CD4-positive, CD25-positive, alpha-beta regulatory T cell (primary cell): ENCODE measurements around the gene MTF2. TPM values are rescaled to one million over a fixed set of nuclear protein-coding genes. Genes with fewer than 3 reads are reported as not detected.

Source experiments
- ATAC-seq, 2 donors: fragments of 150-1000 bp; cut with Tn5 transposase; one replicate each; pipeline ENCODE4 v1.10.0; 2021; ENCODE audit warnings: low read depth in 2 of 2, moderate number of reproducible peaks in 2 of 2, moderate library complexity in 1 of 2
- DNase-seq, 3 donors: peaks; one replicate each; pipeline versions ENCODE4 v3.0.0 to v3.0.0-alpha.2; 2012 to 2022; ENCODE audit warnings: mixed read lengths in 1 of 3
- H3K27ac ChIP-seq: one replicate; pipeline ENCODE4 v1.7.0; 2013; ENCODE audit warnings: mild to moderate bottlenecking, low read length; ENCODE audit not compliant: insufficient read depth, poor library complexity, severe bottlenecking
- H3K27me3 ChIP-seq: one replicate; pipeline ENCODE4 v1.7.0; 2013; ENCODE audit warnings: low read length; ENCODE audit not compliant: control insufficient read depth, insufficient read depth
- H3K36me3 ChIP-seq: one replicate; pipeline ENCODE4 v1.7.0; 2013; ENCODE audit warnings: mild to moderate bottlenecking, low read length, moderate library complexity; ENCODE audit not compliant: control insufficient read depth, insufficient read depth
- H3K4me1 ChIP-seq: 2 replicates; pipeline ENCODE4 v1.7.0; 2013; ENCODE audit warnings: mild to moderate bottlenecking, low read length; ENCODE audit not compliant: insufficient read depth, control insufficient read depth, poor library complexity, severe bottlenecking
- H3K4me3 ChIP-seq: one replicate; pipeline ENCODE4 v1.7.0; 2013; ENCODE audit warnings: low read depth, mild to moderate bottlenecking, low read length, moderate library complexity
- H3K9me3 ChIP-seq, 2 experiments: 1 replicate in 1 of 2; 2 replicates in 1 of 2; pipeline ENCODE4 v1.7.0; 2013; ENCODE audit warnings: low read length in 2 of 2, mild to moderate bottlenecking in 1 of 2, moderate library complexity in 1 of 2; ENCODE audit not compliant: control insufficient read depth in 2 of 2
- H3K27ac Mint-ChIP-seq, 3 donors: one replicate each; pipeline ENCODE4 v1.8.0; 2020 to 2022; ENCODE audit warnings: mild to moderate bottlenecking in 3 of 3, mixed read lengths in 3 of 3, moderate library complexity in 2 of 3
- H3K27me3 Mint-ChIP-seq: one replicate; pipeline ENCODE4 v1.8.0; 2022; ENCODE audit warnings: mild to moderate bottlenecking, mixed read lengths
- H3K36me3 Mint-ChIP-seq: one replicate; pipeline ENCODE4 v1.8.0; 2020; ENCODE audit warnings: mixed read lengths
- H3K4me1 Mint-ChIP-seq, 4 donors: one replicate each; pipeline ENCODE4 v1.8.0; 2020 to 2022; ENCODE audit warnings: mixed read lengths in 4 of 4, mild to moderate bottlenecking in 1 of 4
- H3K4me3 Mint-ChIP-seq, 4 donors: one replicate each; pipeline ENCODE4 v1.8.0; 2020 to 2022; ENCODE audit warnings: mild to moderate bottlenecking in 4 of 4, mixed read lengths in 4 of 4, moderate library complexity in 3 of 4
- H3K9me3 Mint-ChIP-seq, 7 donors: one replicate each; pipeline ENCODE4 v1.8.0; 2020 to 2022; ENCODE audit warnings: mixed read lengths in 7 of 7, mild to moderate bottlenecking in 3 of 7, moderate library complexity in 2 of 7
- polyA plus RNA-seq, 4 donors: library from polyadenylated mRNA; unstranded; fragments of 300-500 nt; fragmentation: Illumina TruSeq; gene quantifications; one replicate each; pipeline ENCODE4 v1.2.3, GENCODE V29; 2021
- total RNA-seq: library from RNA; stranded (reverse); gene quantifications from one replicate; pipeline ENCODE4 v1.2.3, GENCODE V29; 2022

Gene MTF2
- total and polyA plus RNA-seq, 5 donors from 2014 or later, result 53.0 to 80.5 (median 77.5) TPM

- H3K36me3 Mint-ChIP-seq, result peaks cover 29% of the 10 kb centered on the region
- Histone ChIP-seq H3K4me1 (peaks cover 43% of the 10 kb centered on the region), H3K4me3 (no peak overlapping the region), H3K9me3 (no peaks in the 10 kb centered on the region), H3K27me3 (no peaks in the 10 kb centered on the region), H3K36me3 (peaks cover 23% of the 10 kb centered on the region), H3K27ac (no peak overlapping the region)
- H3K4me3 Mint-ChIP-seq, result no peak overlapping the region
- H3K27ac Mint-ChIP-seq, result peak overlapping the region in 1 of 3 donors; percentile 56
- H3K4me1 Mint-ChIP-seq, result peaks cover 45 to 81% (median 63%) of the 10 kb centered on the region in 4 donors
- DNase-seq (no peak), ATAC-seq (no peak)
- H3K9me3 Mint-ChIP-seq, result no peaks in the 10 kb centered on the region
- H3K27me3 Mint-ChIP-seq, result no peaks in the 10 kb centered on the region
Observed at GRCh38 chr1:93083979-93084378, 4.9 kb downstream of the MTF2 start.

DNA sequence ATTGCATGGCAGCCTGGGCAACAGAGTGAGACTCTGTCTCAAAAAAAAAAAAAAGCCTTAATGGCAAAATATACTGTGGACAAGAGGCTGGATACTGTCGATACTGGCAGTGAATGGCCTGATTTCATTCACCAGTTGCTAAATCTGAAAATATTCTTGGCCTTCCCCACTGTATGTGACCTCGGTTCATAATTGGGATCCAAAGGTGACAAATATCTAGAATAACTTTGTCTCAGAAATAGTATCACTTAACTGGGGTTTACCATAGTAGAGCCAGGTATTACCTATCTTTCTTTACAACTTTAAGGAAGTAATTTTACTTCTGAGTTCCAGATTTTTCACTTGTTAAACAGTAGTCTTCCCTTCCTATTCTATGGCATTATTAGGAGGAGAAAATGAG is 8.4 kb downstream of the MTF2 start:
- no peak for DNase-seq
- no peaks in the 10 kb centered on the region for H3K9me3 Mint-ChIP-seq
- no peaks in the 10 kb centered on the region for H3K9me3 ChIP-seq
- H3K4me3 Mint-ChIP-seq, result peak overlapping the region in 2 of 4 donors; percentile 11 to 41
- peaks cover 35% of the 10 kb centered on the region for H3K36me3 Mint-ChIP-seq
- peaks cover 41% of the 10 kb centered on the region for H3K4me1 ChIP-seq
- peaks cover 23% of the 10 kb centered on the region for H3K36me3 ChIP-seq
- H3K4me3 ChIP-seq, result no peak overlapping the region
- H3K27ac Mint-ChIP-seq, result peak overlapping the region in 1 of 3 donors; percentile 36
- peaks cover 53 to 80% (median 60%) of the 10 kb centered on the region in 4 donors for H3K4me1 Mint-ChIP-seq
- no peak for ATAC-seq
- no peaks in the 10 kb centered on the region for H3K27me3 Mint-ChIP-seq
- H3K27ac ChIP-seq, result no peak overlapping the region
- no peaks in the 10 kb centered on the region for H3K27me3 ChIP-seq

- no peak overlapping the region for H3K4me3 ChIP-seq
- no peaks in the 10 kb centered on the region for H3K27me3 Mint-ChIP-seq
- peaks cover 23% of the 10 kb centered on the region for H3K4me1 ChIP-seq
- no peaks in the 10 kb centered on the region for H3K27me3 ChIP-seq
- no peaks in the 10 kb centered on the region for H3K36me3 ChIP-seq
- DNase-seq, result no peak
- H3K9me3 ChIP-seq, result no peaks in the 10 kb centered on the region
- H3K27ac Mint-ChIP-seq, result peak overlapping the region; percentile 36 to 49 (median 38)
- H3K4me1 Mint-ChIP-seq, result peaks cover 47 to 84% (median 60%) of the 10 kb centered on the region in 4 donors
- H3K4me3 Mint-ChIP-seq, result peak overlapping the region in 3 of 4 donors; percentile 7 to 59 (median 25)
- no peak for ATAC-seq
- H3K36me3 Mint-ChIP-seq, result peaks cover 23% of the 10 kb centered on the region
- H3K27ac ChIP-seq, result no peak overlapping the region
- H3K9me3 Mint-ChIP-seq, result no peaks in the 10 kb centered on the region
Observed at GRCh38 chr1:93093332-93094006, 14.4 kb downstream of the MTF2 start.

DNA sequence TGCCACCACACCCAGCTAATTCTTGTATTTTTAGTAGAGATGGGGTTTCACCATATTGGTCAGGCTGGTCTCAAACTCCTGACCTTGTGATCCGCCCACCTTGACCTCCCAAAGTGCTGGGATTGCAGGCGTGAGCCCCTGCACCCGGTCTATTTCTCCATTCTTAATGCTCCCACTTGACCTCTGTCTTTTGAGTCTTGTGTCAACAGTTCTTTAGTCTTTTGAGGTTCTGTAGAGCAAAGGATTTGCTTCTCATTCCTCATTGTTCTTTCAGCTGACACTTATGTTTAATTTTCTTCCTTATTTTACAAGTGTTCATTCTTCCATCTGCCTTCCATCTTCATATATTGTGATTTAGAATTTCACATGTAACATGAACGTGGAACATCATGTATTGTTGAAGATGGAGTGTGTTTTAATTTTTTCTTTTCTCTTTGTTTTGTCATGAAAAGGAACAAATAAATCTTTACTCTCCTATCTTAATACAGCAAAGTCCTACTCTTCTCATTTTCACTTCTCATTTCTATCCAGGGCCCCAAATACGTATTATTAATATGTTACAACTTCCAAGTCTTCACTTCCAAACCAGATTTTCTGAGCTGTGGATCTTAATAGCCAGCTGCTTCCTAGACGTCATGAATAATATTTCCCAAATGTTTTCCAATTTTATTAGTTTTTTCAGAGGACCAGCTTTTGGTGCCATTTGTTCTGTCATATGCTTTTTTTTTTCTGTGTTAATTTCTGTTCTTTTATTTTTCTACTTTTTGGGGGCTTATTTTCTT is 16.9 kb downstream of the MTF2 start:
- Mint-ChIP-seq H3K27ac (peak overlapping the region; percentile 10 to 70 (median 34)), H3K4me1 (peaks cover 62 to 89% (median 70%) of the 10 kb centered on the region in 4 donors), H3K27me3 (no peaks in the 10 kb centered on the region), H3K4me3 (peak overlapping the region in 3 of 4 donors; percentile 14 to 34 (median 22)), H3K36me3 (peaks cover 15% of the 10 kb centered on the region), H3K9me3 (peaks cover 0 to 1% (median 0%) of the 10 kb centered on the region in 7 donors)
- H3K4me1 ChIP-seq, result peaks cover 19% of the 10 kb centered on the region
- DNase-seq (no peak), ATAC-seq (no peak)
- H3K9me3 ChIP-seq, result no peaks in the 10 kb centered on the region
- no peaks in the 10 kb centered on the region for H3K27me3 ChIP-seq
- H3K27ac ChIP-seq, result no peak overlapping the region
- no peak overlapping the region for H3K4me3 ChIP-seq
- H3K36me3 ChIP-seq, result no peaks in the 10 kb centered on the region

- H3K4me1 Mint-ChIP-seq, result peaks cover 42 to 57% (median 44%) of the 10 kb centered on the region in 4 donors
- no peak for DNase-seq
Observed at GRCh38 chr1:93102142-93102541, 23.1 kb downstream of the MTF2 start.

DNA sequence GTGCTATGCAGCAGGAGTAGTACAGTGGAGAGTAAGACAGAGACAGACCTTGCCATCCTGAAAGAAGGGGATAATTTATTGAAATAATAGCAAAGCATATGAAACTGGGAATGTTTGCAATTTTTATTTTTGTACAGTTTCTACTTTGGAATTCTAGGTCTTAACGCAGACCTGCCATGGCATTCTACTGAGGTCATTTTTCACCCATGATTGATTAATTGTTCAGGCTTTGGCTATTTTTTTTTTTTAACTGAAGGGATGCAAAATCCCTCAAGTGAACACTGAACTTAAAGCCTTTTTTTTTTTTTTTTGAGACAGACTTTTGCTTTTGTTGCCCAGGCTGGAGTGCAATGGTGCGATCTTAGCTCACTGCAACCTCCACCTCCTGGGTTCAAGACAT is 27.1 kb downstream of the MTF2 start:
- H3K4me1 ChIP-seq, result peaks cover 4% of the 10 kb centered on the region
- peaks cover 32% of the 10 kb centered on the region for H3K36me3 ChIP-seq
- Mint-ChIP-seq H3K4me1 (peaks cover 20 to 43% (median 32%) of the 10 kb centered on the region in 4 donors), H3K36me3 (peaks cover 52% of the 10 kb centered on the region), H3K9me3 (peaks cover 0 to 19% (median 6%) of the 10 kb centered on the region in 7 donors), H3K27me3 (no peaks in the 10 kb centered on the region), H3K27ac (peak overlapping the region in 2 of 3 donors; percentile 25 to 39), H3K4me3 (peak overlapping the region in 1 of 4 donors; percentile 12)
- H3K27ac ChIP-seq, result no peak overlapping the region
- no peaks in the 10 kb centered on the region for H3K27me3 ChIP-seq
- no peak overlapping the region for H3K4me3 ChIP-seq
- no peak for ATAC-seq
- no peak for DNase-seq
- no peaks in the 10 kb centered on the region for H3K9me3 ChIP-seq

More at GRCh38 chr1:93102142-93102541, 23.1 kb downstream of the MTF2 start:
- Histone ChIP-seq H3K27me3 (no peaks in the 10 kb centered on the region), H3K4me3 (no peak overlapping the region), H3K4me1 (peaks cover 4% of the 10 kb centered on the region), H3K27ac (no peak overlapping the region), H3K9me3 (no peaks in the 10 kb centered on the region), H3K36me3 (peaks cover 13% of the 10 kb centered on the region)
- Mint-ChIP-seq H3K36me3 (peaks cover 35% of the 10 kb centered on the region), H3K27ac (peak overlapping the region in 2 of 3 donors; percentile 44 to 84), H3K9me3 (peaks cover 0 to 7% (median under 1%) of the 10 kb centered on the region in 7 donors), H3K27me3 (no peaks in the 10 kb centered on the region), H3K4me3 (no peak overlapping the region)
- no peak for ATAC-seq

DNA sequence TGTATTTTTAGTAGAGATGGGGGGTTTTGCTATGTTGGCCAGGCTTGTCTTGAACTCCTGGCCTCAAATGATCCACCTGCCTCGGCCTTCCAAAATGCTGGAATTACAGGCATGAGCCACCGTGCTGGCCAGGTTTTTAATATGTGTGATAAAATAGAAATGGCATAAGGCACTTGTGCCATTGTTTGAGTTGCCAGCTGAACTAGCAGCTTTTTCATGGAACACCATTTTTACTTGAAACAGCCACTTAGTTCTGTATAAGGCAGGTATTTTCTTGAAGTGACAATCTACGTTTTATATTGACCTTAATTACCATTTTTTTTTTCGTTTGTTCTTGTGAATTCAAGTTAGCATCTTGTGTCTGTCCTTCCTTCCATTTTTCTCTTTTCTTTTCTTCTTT is 28.3 kb downstream of the MTF2 start:
- Mint-ChIP-seq H3K9me3 (peaks cover 0 to 19% (median 7%) of the 10 kb centered on the region in 7 donors), H3K27ac (no peak overlapping the region), H3K4me3 (no peak overlapping the region), H3K27me3 (no peaks in the 10 kb centered on the region), H3K4me1 (peaks cover 15 to 46% (median 32%) of the 10 kb centered on the region in 4 donors), H3K36me3 (peaks cover 47% of the 10 kb centered on the region)
- no peaks in the 10 kb centered on the region for H3K4me1 ChIP-seq
- H3K27me3 ChIP-seq, result no peaks in the 10 kb centered on the region
- DNase-seq (no peak), ATAC-seq (no peak)
- H3K27ac ChIP-seq, result no peak overlapping the region
- H3K9me3 ChIP-seq, result no peaks in the 10 kb centered on the region
- no peak overlapping the region for H3K4me3 ChIP-seq
- peaks cover 32% of the 10 kb centered on the region for H3K36me3 ChIP-seq
